PC-9 (cell line): ENCODE results near the gene LIPM. TPM values are rescaled to one million over a fixed set of nuclear protein-coding genes. Genes with fewer than 3 reads are reported as not detected.

Experiments used
- Bru-seq: library from RNA; stranded (reverse); fragments of 400-500 nt; gene quantifications from one replicate; lab custom pipeline; 2021; lab: Mats Ljungman, UMichigan
- BruChase-seq, 2 experiments: library from RNA; stranded (reverse); fragments of 400-500 nt; gene quantifications; one replicate each; lab custom pipeline; 2021; lab: Mats Ljungman, UMichigan
- BruUV-seq: library from RNA; stranded (reverse); fragments of 400-500 nt; replicated peaks from 2 replicates; lab custom pipeline; 2021; lab: Mats Ljungman, UMichigan
- CTCF ChIA-PET: fragments of 300-600 bp; sonication (Branson Sonifier 250); formaldehyde crosslinking; loops from one replicate; lab custom pipeline; 2022; ENCODE audit warnings: antibody characterized with exemption; lab: Charles Lee
- POLR2A ChIA-PET: fragments of 300-600 bp; sonication (Branson Sonifier 250); formaldehyde crosslinking; loops from one replicate; lab custom pipeline; 2022; ENCODE audit warnings: antibody characterized with exemption; ENCODE audit not compliant: unreplicated experiment; lab: Charles Lee
- DNase-seq, 2 experiments: peaks; one replicate each; pipeline versions ENCODE4 v3.0.0 to v3.0.0-alpha.2; 2015 to 2022; ENCODE audit warnings: mixed read lengths in 1 of 2
- H2AFZ ChIP-seq: fragments of 200-600 bp; sonication (generic); 2 replicates; pipeline ENCODE4 v1.8.1; 2017; ENCODE audit warnings: antibody characterized with exemption
- H3F3A ChIP-seq: fragments of 200-600 bp; sonication (generic); 2 replicates; pipeline ENCODE4 v1.8.1; 2017; ENCODE audit warnings: antibody characterized with exemption, mild to moderate bottlenecking, low read depth; ENCODE audit not compliant: insufficient read depth
- H3K27ac ChIP-seq: fragments of 200-600 bp; sonication (generic); 2 replicates; pipeline ENCODE4 v1.6.1; 2016; ENCODE audit warnings: mixed run types
- H3K27me3 ChIP-seq: fragments of 200-600 bp; sonication (generic); 2 replicates; pipeline ENCODE4 v1.6.1; 2016; ENCODE audit warnings: low read depth, mixed run types; ENCODE audit not compliant: insufficient read depth
- H3K36me3 ChIP-seq: fragments of 200-600 bp; sonication (generic); 2 replicates; pipeline ENCODE4 v1.6.1; 2016; ENCODE audit warnings: low read depth, mixed run types
- H3K4me1 ChIP-seq: fragments of 200-600 bp; sonication (generic); replicated peaks from 2 replicates; pipeline ENCODE4 v1.6.1; 2016; ENCODE audit warnings: mixed run types; ENCODE audit not compliant: insufficient read depth
- H3K4me2 ChIP-seq: fragments of 200-600 bp; sonication (generic); 2 replicates; pipeline ENCODE4 v1.6.1; 2017; ENCODE audit warnings: mixed run types
- H3K4me3 ChIP-seq: fragments of 200-600 bp; sonication (generic); 2 replicates; pipeline ENCODE4 v1.6.1; 2016; ENCODE audit warnings: mixed run types
- H3K79me2 ChIP-seq: fragments of 200-600 bp; sonication (generic); 2 replicates; pipeline ENCODE4 v1.6.1; 2017; ENCODE audit warnings: low read depth, mixed run types
- H3K9me2 ChIP-seq: fragments of 200-600 bp; sonication (generic); 2 replicates; pipeline ENCODE4 v1.8.1; 2017; ENCODE audit warnings: mild to moderate bottlenecking; ENCODE audit not compliant: insufficient read depth
- H3K9me3 ChIP-seq: fragments of 200-600 bp; sonication (generic); 2 replicates; pipeline ENCODE4 v1.8.1; 2016; ENCODE audit warnings: low read depth; ENCODE audit not compliant: insufficient read depth
- H4K20me1 ChIP-seq: fragments of 200-600 bp; sonication (generic); 2 replicates; pipeline ENCODE4 v1.8.1; 2017; ENCODE audit not compliant: insufficient read depth
- EZH2 ChIP-seq: fragments of 200-600 bp; sonication (generic); IDR thresholded peaks from 2 replicates; pipeline ENCODE4 v1.8.0; 2017; ENCODE audit warnings: antibody characterized with exemption, low read depth
- intact Hi-C: fragments of 100-400 bp; cut with micrococcal nuclease; formaldehyde crosslinking; loops from one replicate; pipeline ENCODE4 v1.10.0; 2022; ENCODE audit not compliant: unreplicated experiment
- long read RNA-seq: library from polyadenylated mRNA; stranded (forward); transcript quantifications from one replicate; pipeline ENCODE4 v2.0.0, GENCODE V29; 2022
- total RNA-seq: library from RNA; stranded (reverse); gene quantifications from 2 replicates; pipeline ENCODE4 v1.2.3, GENCODE V29; 2021
- TF ChIP-seq, protein P1 (sequence below): fragments of 200-600 bp; sonication (generic); conservative IDR thresholded peaks from 2 replicates; pipeline ENCODE4 v1.6.1; 2017; ENCODE audit warnings: mixed run types, antibody characterized with exemption, mild to moderate bottlenecking, moderate library complexity

The LIPM gene, protein sequence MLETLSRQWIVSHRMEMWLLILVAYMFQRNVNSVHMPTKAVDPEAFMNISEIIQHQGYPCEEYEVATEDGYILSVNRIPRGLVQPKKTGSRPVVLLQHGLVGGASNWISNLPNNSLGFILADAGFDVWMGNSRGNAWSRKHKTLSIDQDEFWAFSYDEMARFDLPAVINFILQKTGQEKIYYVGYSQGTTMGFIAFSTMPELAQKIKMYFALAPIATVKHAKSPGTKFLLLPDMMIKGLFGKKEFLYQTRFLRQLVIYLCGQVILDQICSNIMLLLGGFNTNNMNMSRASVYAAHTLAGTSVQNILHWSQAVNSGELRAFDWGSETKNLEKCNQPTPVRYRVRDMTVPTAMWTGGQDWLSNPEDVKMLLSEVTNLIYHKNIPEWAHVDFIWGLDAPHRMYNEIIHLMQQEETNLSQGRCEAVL
- total RNA-seq (not detected in 2 replicates), Bru-seq, nascent RNA (not detected), BruChase-seq, experiment 1, labeled RNA remaining after a 2-hour chase (not detected), BruChase-seq, experiment 2, labeled RNA remaining after a 6-hour chase (not detected)
- long read RNA-seq = 0 reads

DNA sequence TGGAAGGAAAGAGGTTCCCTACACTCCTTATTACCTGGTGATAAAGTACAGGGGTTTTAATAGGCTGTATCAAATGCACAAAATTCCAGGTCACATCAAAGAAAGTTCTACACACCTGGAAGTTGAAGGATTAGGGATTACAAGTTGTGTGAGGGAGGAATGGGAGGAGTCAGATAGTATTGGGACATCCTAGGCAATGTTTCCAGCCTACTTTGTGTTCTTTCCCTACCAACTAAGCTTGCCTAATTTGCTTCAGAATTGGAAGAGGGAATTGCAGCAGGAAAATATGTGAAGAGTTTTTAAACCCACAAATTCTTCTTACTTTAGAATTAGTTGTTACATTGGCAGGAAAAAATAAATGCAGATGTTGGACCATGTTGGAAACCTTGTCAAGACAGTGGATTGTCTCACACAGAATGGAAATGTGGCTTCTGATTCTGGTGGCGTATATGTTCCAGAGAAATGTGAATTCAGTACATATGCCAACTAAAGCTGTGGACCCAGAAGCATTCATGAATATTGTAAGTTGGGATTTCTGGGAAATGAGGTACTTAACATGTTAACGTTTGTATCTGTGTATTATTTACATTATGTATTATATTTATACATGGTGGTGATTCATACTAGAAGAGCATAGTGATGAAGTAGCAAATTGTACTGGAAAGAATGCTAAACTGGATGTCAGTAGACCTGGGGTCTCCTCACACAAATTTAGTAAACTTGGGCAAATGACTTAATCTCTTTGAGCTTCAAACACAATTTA is at the start of gene LIPM:
LIPM (plus strand) TSS at position 208 of the 763 bp plus-strand sequence; CDS start at position 375, 167 bp downstream.
- intact Hi-C loops = no loop called here
- no TSS peak for BruUV-seq
- TF ChIP-seq, protein P1, sequence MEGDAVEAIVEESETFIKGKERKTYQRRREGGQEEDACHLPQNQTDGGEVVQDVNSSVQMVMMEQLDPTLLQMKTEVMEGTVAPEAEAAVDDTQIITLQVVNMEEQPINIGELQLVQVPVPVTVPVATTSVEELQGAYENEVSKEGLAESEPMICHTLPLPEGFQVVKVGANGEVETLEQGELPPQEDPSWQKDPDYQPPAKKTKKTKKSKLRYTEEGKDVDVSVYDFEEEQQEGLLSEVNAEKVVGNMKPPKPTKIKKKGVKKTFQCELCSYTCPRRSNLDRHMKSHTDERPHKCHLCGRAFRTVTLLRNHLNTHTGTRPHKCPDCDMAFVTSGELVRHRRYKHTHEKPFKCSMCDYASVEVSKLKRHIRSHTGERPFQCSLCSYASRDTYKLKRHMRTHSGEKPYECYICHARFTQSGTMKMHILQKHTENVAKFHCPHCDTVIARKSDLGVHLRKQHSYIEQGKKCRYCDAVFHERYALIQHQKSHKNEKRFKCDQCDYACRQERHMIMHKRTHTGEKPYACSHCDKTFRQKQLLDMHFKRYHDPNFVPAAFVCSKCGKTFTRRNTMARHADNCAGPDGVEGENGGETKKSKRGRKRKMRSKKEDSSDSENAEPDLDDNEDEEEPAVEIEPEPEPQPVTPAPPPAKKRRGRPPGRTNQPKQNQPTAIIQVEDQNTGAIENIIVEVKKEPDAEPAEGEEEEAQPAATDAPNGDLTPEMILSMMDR = no peak
- no peak for TF ChIP-seq EZH2

DNA sequence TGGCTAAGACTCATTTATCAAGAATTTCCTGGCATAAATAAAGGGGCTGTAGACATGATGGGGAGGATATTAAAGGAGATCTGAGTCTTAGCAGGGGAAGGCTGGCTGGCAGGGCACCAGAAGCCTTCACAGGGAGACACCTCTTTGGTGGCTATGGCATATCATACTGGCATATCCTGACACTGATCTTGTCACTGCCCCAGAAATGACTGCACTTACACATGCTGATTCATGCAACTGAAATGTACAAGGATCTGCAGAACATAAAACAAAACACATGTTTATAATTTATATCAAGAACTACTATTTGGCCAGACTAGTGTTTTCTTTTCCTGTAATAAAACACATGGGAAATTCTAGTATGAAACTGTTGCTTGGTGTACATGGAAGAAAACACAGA is 48.2 kb upstream of the LIPM start:
- H3K9me3 ChIP-seq = no peaks in the 10 kb centered on the region
- BruUV-seq = no TSS peak
- no peaks in the 10 kb centered on the region for H3K4me1 ChIP-seq
- no peak for DNase-seq
- H3F3A ChIP-seq = no peaks in the 10 kb centered on the region
- H2AFZ ChIP-seq = no peak overlapping the region
- H3K27me3 ChIP-seq = no peaks in the 10 kb centered on the region
- no peaks in the 10 kb centered on the region for H3K36me3 ChIP-seq
- CTCF ChIA-PET = no interaction called here
- H3K4me3 ChIP-seq = no peak overlapping the region
- TF ChIP-seq, protein P1 = no peak
- TF ChIP-seq EZH2 = no peak
- H3K4me2 ChIP-seq = no peak overlapping the region
- no peak overlapping the region for H3K27ac ChIP-seq
- H3K79me2 ChIP-seq = no peaks in the 10 kb centered on the region
- no peaks in the 10 kb centered on the region for H4K20me1 ChIP-seq
- POLR2A ChIA-PET = no interaction called here
- no peaks in the 10 kb centered on the region for H3K9me2 ChIP-seq
- intact Hi-C loops = no loop called here

More for the DNA sequence above, at the start of gene LIPM:
- Histone ChIP-seq H3F3A (no peaks in the 10 kb centered on the region), H3K4me2 (no peak within 1 kb of the TSS), H3K9me3 (no peaks in the 10 kb centered on the region), H3K36me3 (no peaks in the 10 kb centered on the region), H3K27me3 (no peaks in the 10 kb centered on the region), H3K79me2 (no peaks in the 10 kb centered on the region), H2AFZ (no peak within 1 kb of the TSS), H3K4me3 (no peak within 1 kb of the TSS), H3K4me1 (0 out of 2 replicates have a peak, but pooled peaks cover 9% of the 10 kb centered on the region), H3K27ac (no peak within 1 kb of the TSS), H3K9me2 (no peaks in the 10 kb centered on the region), H4K20me1 (no peaks in the 10 kb centered on the region)
- ChIA-PET CTCF (interaction anchor here (0.6 kb wide), 1 partner anchor 16 kb away, joined by 3 read pairs; no protein-coding TSS in a partner anchor), POLR2A (no interaction called here)
- no peak for DNase-seq

DNA sequence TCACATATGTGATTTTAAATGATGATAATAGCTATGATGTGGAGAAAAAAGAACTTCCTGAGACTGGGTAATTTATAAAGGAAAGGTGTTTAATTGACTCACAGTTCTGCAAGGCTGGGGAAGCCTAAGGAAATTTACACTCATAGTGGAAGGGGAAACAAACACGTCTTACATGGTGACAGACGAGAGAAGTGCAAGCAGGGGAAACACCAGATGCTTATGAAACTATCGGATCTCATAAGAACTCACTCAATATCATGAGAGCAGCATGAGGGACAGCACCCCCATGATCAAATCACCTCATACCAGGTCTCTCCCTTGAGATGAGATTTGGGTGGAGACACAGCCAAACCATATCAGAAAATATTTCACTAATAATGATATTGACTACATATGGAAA is 46.8 kb upstream of the LIPM start:
- intact Hi-C loops = no loop called here
- DNase-seq = no peak
- H3K27ac ChIP-seq = no peak overlapping the region
- no TSS peak for BruUV-seq
- no peaks in the 10 kb centered on the region for H3F3A ChIP-seq
- no peak overlapping the region for H2AFZ ChIP-seq
- TF ChIP-seq EZH2 = no peak
- TF ChIP-seq, protein P1 = no peak
- no peaks in the 10 kb centered on the region for H4K20me1 ChIP-seq
- H3K9me3 ChIP-seq = no peaks in the 10 kb centered on the region
- CTCF ChIA-PET = no interaction called here
- POLR2A ChIA-PET = no interaction called here
- no peak overlapping the region for H3K4me2 ChIP-seq
- no peaks in the 10 kb centered on the region for H3K4me1 ChIP-seq
- H3K27me3 ChIP-seq = no peaks in the 10 kb centered on the region
- H3K9me2 ChIP-seq = no peaks in the 10 kb centered on the region
- no peaks in the 10 kb centered on the region for H3K79me2 ChIP-seq
- no peaks in the 10 kb centered on the region for H3K36me3 ChIP-seq
- H3K4me3 ChIP-seq = no peak overlapping the region
